HEK293 (cell line): ENCODE data around the gene CCDC77.

Source experiments
- ATF2 ChIP-seq: fragments of 450-650 bp; formaldehyde crosslinking; IDR thresholded peaks from 2 replicates; pipeline ENCODE4 v1.5.1; 2016; ENCODE audit warnings: missing biosample characterization, missing genetic modification characterization, low read depth
- CTCF ChIP-seq: fragments of 450-650 bp; formaldehyde crosslinking; IDR thresholded peaks from 2 replicates; pipeline ENCODE4 v1.5.1; 2016; ENCODE audit warnings: missing biosample characterization, missing genetic modification characterization
- PRDM10 ChIP-seq: fragments of 450-650 bp; formaldehyde crosslinking; IDR thresholded peaks from 2 replicates; pipeline ENCODE4 v1.5.1; 2016; ENCODE audit warnings: missing biosample characterization, missing genetic modification characterization
- SCRT2 ChIP-seq: fragments of 450-650 bp; formaldehyde crosslinking; IDR thresholded peaks from 2 replicates; pipeline ENCODE4 v1.5.1; 2016; ENCODE audit warnings: missing biosample characterization, missing genetic modification characterization
- ZNF184 ChIP-seq: fragments of 450-650 bp; IDR thresholded peaks from 2 replicates; pipeline ENCODE4 v1.5.1; 2018; ENCODE audit warnings: missing biosample characterization, mild to moderate bottlenecking, missing genetic modification characterization
- ZNF416 ChIP-seq: fragments of 450-650 bp; formaldehyde crosslinking; IDR thresholded peaks from 2 replicates; pipeline ENCODE4 v1.5.1; 2016; ENCODE audit warnings: missing biosample characterization, missing genetic modification characterization
- ZNF560 ChIP-seq: fragments of 450-650 bp; formaldehyde crosslinking; IDR thresholded peaks from 2 replicates; pipeline ENCODE4 v1.5.1; 2017; ENCODE audit warnings: missing biosample characterization, missing genetic modification characterization, borderline replicate concordance

GRCh38 chr12:449203-449602 is 47.8 kb downstream of the CCDC77 start:
- no peak for TF ChIP-seq SCRT2 (tag by site-specific recombination)
- no peak for TF ChIP-seq ZNF184 (tag by site-specific recombination)
- no peak for TF ChIP-seq PRDM10 (tag by site-specific recombination)
- no peak for TF ChIP-seq ZNF560 (tag by site-specific recombination)
- no peak for TF ChIP-seq CTCF (tag by site-specific recombination)
- peak; percentile 54; the same call in 1 of the 2 replicates for TF ChIP-seq ATF2 (tag by site-specific recombination)
- no peak for TF ChIP-seq ZNF416
